GM12874 (cell line): ENCODE results near the gene MEIS1.

Experiments used
- TF ChIP-seq, protein P1 (sequence below): IDR thresholded peaks from 2 replicates; pipeline ENCODE4 v1.5.1; 2011; ENCODE audit warnings: low read depth, mild to moderate bottlenecking, control low read depth, low read length, moderate library complexity; ENCODE audit not compliant: insufficient read depth

Gene MEIS1

DNA sequence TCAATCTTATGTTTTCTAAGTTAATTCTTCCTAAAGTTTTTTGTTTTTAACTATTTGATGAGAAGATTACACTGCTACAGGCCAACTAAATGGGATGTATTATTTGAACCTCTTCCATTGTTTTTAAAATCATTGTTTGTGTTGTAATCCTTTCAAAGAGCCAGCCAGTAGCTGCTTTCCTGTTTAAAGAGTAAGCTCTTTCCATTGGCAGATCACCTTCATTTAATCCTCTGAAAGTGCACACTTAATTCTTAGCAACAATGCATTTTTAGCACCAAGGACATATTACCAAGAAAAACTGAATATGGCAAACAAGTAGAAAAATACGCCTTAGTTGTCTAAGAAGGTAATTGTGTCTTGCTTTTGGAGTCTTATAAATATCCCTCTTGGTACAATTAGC is 54.0 kb downstream of the MEIS1 start:
- TF ChIP-seq, protein P1, sequence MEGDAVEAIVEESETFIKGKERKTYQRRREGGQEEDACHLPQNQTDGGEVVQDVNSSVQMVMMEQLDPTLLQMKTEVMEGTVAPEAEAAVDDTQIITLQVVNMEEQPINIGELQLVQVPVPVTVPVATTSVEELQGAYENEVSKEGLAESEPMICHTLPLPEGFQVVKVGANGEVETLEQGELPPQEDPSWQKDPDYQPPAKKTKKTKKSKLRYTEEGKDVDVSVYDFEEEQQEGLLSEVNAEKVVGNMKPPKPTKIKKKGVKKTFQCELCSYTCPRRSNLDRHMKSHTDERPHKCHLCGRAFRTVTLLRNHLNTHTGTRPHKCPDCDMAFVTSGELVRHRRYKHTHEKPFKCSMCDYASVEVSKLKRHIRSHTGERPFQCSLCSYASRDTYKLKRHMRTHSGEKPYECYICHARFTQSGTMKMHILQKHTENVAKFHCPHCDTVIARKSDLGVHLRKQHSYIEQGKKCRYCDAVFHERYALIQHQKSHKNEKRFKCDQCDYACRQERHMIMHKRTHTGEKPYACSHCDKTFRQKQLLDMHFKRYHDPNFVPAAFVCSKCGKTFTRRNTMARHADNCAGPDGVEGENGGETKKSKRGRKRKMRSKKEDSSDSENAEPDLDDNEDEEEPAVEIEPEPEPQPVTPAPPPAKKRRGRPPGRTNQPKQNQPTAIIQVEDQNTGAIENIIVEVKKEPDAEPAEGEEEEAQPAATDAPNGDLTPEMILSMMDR: no peak

GRCh38 chr2:66489436-66489835 is 54.5 kb downstream of the MEIS1 start:
- TF ChIP-seq, protein P1: no peak

GRCh38 chr2:66490588-66491001 is 55.7 kb downstream of the MEIS1 start:
- TF ChIP-seq, protein P1: no peak

DNA sequence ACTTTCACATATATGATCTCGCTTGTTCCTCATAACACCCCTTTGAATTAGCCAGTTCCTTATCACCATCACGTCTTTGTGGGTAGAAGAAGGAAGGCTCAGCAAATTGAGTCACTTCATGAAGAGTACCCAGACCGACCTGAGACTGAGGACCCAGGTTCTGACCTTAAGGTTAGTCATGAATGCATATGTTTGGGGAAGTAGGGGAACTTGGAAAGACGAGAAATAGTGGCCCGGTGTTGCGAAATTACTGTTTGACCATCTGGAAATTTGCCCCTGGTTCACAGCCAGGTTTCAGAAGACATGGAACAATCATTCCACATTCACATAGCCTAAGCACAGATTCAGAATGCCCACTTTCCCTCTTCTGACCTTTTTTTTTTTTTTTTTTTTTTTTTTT is 59.8 kb downstream of the MEIS1 start:
- TF ChIP-seq, protein P1: no peak

GRCh38 chr2:66495788-66496640 is 61.1 kb downstream of the MEIS1 start:
- TF ChIP-seq, protein P1: no peak

DNA sequence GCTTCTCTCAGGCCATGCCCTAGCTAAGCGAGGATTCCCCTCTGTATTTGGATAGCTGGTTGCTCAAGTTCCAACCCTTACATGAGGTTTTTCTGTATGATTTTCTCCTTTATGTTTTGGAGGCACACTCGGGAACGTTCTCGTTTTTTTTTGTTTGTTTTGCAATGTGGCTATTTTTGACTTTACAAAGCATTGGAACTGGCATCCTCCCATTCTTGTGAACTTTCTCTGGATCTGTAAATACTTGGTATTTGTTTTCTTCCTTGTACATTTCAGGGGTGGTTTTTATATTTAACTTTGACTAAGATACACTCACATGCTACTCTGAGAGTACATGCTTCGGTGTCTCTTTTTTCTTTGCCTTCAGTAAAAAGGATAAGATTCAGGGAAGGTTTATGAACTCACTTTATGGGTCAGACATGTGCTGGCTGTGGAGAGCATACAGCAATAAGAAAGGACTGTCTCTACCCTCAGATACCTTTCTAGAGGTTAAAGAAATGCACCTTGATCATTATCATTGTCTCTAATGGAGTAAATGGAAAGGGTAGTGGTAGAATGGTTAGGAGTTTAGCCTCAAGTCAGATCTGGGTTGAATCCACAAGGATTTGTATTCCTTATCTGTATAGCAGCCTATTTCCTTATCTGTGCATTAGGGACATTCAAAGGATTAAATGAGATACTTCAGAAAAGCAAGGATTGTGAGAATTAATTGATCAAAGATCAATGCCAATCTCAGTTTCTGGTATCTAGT is 61.9 kb downstream of the MEIS1 start:
- TF ChIP-seq, protein P1: no peak

DNA sequence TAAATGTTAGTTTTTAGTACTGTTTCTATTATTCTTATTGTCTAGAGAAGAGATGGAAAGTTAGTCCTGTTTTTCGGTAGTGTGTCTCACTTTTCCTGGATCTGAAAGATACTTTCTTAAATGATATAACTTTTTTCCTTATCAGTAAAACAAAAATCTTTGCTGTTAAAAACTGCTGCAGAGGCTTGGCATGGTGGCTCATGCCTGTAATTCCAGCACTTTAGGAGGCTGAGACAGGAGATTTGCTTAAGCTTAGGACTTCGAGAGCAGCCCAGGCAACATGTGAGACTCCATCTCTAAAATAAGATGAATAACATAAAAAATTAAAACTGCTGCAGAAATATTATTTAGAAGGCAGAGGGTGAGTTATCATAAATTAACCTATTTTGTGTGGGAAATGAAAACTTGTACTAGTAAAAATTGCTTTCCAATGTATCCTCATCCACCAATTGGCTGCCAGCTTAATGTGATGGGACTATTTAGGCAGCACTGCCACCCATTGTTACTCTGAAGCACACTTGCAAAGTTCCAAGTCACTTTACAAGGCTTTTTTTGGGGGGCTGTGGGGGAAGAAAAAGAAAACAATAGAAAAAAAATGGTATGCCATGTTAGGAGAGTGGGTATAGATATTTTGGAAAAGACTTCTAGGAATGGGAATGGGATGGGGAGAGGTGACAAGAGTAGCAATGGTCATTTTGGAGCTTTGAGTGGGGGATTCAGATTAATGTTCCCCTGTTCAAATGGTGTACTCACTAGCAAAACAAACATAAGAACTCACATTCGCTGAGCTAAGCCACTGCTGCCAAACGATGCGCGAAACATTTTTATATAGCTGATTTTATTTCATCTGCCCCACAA is 62.7 kb downstream of the MEIS1 start:
- TF ChIP-seq, protein P1: no peak
